K562 (cell line): ENCODE data around the gene TERB2. TPM values are rescaled to one million over a fixed set of nuclear protein-coding genes. Genes with fewer than 3 reads are reported as not detected.
"Not testable (repeated sequence)": the region's sequence is repeated elsewhere in the genome, so short reads cannot be mapped to it uniquely, and the experiment has no call there.

Source experiments
- ATAC-seq: fragments of 200-7000 bp; cut with Tn5 transposase; 3 replicates; pipeline ENCODE4 v1.9.1; 2020; ENCODE audit warnings: moderate library complexity
- BruUV-seq: library from RNA; stranded (reverse); fragments of 400-500 nt; replicated peaks from 2 replicates; lab custom pipeline; 2021; lab: Mats Ljungman, UMichigan
- CTCF ChIA-PET: fragments of 300-600 bp; formaldehyde crosslinking; extraction: SDS; loops from one replicate; lab custom pipeline; 2021; ENCODE audit warnings: low intra/inter-chr PET ratio; lab: Yijun Ruan, JAX
- POLR2A ChIA-PET: fragments of 300-600, 350-650 bp; sonication (Branson Sonifier 250); formaldehyde crosslinking; extraction: SDS; loops from one replicate; lab custom pipeline; 2021; ENCODE audit warnings: antibody characterized with exemption, inconsistent platforms; lab: Yijun Ruan, JAX
- DNase-seq, 4 experiments: peaks; one replicate each; pipeline versions ENCODE4 v3.0.0 to v3.0.0-alpha.2; 2011 to 2018; ENCODE audit warnings: low spot score in 3 of 4, mixed read lengths in 3 of 4; ENCODE audit errors: extremely low read depth in 1 of 4
- FAIRE-seq: peaks from 2 replicates; lab custom pipeline; 2011; peaks lifted over from hg19 to GRCh38; lab: Jason Lieb, UNC
- H2AFZ ChIP-seq: 2 replicates; pipeline ENCODE4 v1.6.0; 2011; ENCODE audit warnings: low read depth, low read length, control low read depth, inconsistent platforms
- H3K27ac ChIP-seq: fragments of 200-600 bp; 3 replicates; pipeline ENCODE4 v1.8.0; 2011; ENCODE audit warnings: low read depth, mild to moderate bottlenecking, control low read depth, inconsistent platforms, low read length, moderate library complexity, mixed read lengths; ENCODE audit errors: extremely low read depth
- H3K27me3 ChIP-seq, 2 experiments: fragments of 300-600 bp in 1 of 2; 2 replicates in 1 of 2; 3 replicates in 1 of 2; pipeline versions ENCODE4 v1.6.0 to v1.8.0; 2011; ENCODE audit warnings: inconsistent platforms in 2 of 2, low read length in 2 of 2, mild to moderate bottlenecking in 1 of 2, mixed read lengths in 1 of 2, moderate library complexity in 1 of 2; ENCODE audit not compliant: control insufficient read depth in 2 of 2, insufficient read depth in 2 of 2
- H3K36me3 ChIP-seq: fragments of 300-600 bp; 3 replicates; pipeline ENCODE4 v1.8.0; 2011; ENCODE audit warnings: mild to moderate bottlenecking, low read length, inconsistent platforms; ENCODE audit not compliant: control insufficient read depth, insufficient read depth
- H3K4me1 ChIP-seq, 2 experiments: fragments of 200-600 bp in 1 of 2; replicated peaks in 1 of 2; 2 replicates in 1 of 2; 3 replicates in 1 of 2; pipeline versions ENCODE4 v1.5.1 to v1.8.0; 2011; ENCODE audit warnings: inconsistent platforms in 2 of 2, low read length in 2 of 2, mild to moderate bottlenecking in 1 of 2, mixed read lengths in 1 of 2, moderate library complexity in 1 of 2; ENCODE audit not compliant: control insufficient read depth in 2 of 2, insufficient read depth in 2 of 2
- H3K4me2 ChIP-seq: 2 replicates; pipeline ENCODE4 v1.6.1; 2011; ENCODE audit warnings: low read length, control low read depth, inconsistent platforms, mixed read lengths; ENCODE audit not compliant: insufficient read depth
- H3K4me3 ChIP-seq: fragments of 200-600 bp; sonication (generic), shearing (Covaris generic); 2 replicates; pipeline ENCODE4 v1.5.1; 2016; ENCODE audit warnings: control low read depth, inconsistent platforms
- H3K79me2 ChIP-seq: fragments of 200-600 bp; 3 replicates; pipeline ENCODE4 v1.8.0; 2011; ENCODE audit warnings: low read length, inconsistent platforms; ENCODE audit not compliant: control insufficient read depth, insufficient read depth
- H3K9ac ChIP-seq, 2 experiments: 2 replicates each; pipeline versions ENCODE4 v1.6.0 to v1.6.1; 2011; ENCODE audit warnings: low read depth in 2 of 2, low read length in 2 of 2, control low read depth in 1 of 2, inconsistent platforms in 1 of 2, mild to moderate bottlenecking in 1 of 2, mixed read lengths in 1 of 2; ENCODE audit not compliant: insufficient read depth in 1 of 2
- H3K9me1 ChIP-seq: one replicate; pipeline ENCODE4 v1.6.0; 2011; ENCODE audit warnings: inconsistent platforms, mild to moderate bottlenecking, low read length, moderate library complexity; ENCODE audit not compliant: control insufficient read depth, insufficient read depth
- H3K9me3 ChIP-seq: replicated peaks from 2 replicates; pipeline ENCODE4 v1.5.1; 2011; ENCODE audit warnings: low read depth, low read length, inconsistent platforms; ENCODE audit not compliant: control insufficient read depth, insufficient read depth
- H4K20me1 ChIP-seq: replicated peaks from 2 replicates; pipeline ENCODE4 v1.6.1; 2011; ENCODE audit warnings: low read length, inconsistent platforms, mixed read lengths; ENCODE audit not compliant: control insufficient read depth, insufficient read depth
- WGBS: fragments of 100-300 bp; shearing (Covaris generic); methylation state at CpG from one replicate; pipeline ENCODE4 v1.1.6; 2016; ENCODE audit warnings: low coverage, mixed read lengths; ENCODE audit not compliant: insufficient coverage; ENCODE audit errors: missing lambda C conversion rate; 5-methylcytosine and 5-hydroxymethylcytosine counted together
- in situ Hi-C: fragments of 300-500 bp; cut with MboI; formaldehyde crosslinking; loops from 4 replicates; pipeline ENCODE4 v1.15.0; 2018; ENCODE audit warnings: inconsistent platforms, mixed read lengths
- intact Hi-C: fragments of 100-400 bp; cut with micrococcal nuclease; formaldehyde crosslinking; loops from 2 replicates; pipeline ENCODE4 v1.14.2; 2022
- polyA plus RNA-seq, 8 experiments: library from polyadenylated mRNA; depleted of rRNA in 4 of 8; stranded (reverse) in 5 of 8; unstranded in 3 of 8; fragments of >200 nt; fragmentation: Nextera tagmentation in 2 of 8; fragmentation: Illumina TruSeq in 1 of 8; extraction: Ambion mirVana in 2 of 8; extraction: Trizol in 1 of 8; gene quantifications; 2 replicates each; pipeline versions ENCODE4 v1.2.1 to v1.2.3, GENCODE V29; 2011 to 2014; ENCODE audit warnings: inconsistent platforms in 1 of 8, missing spikeins in 1 of 8
- total RNA-seq, 7 experiments: library from RNA; depleted of rRNA in 6 of 7; stranded (reverse); fragments of >200 nt in 6 of 7; fragmentation: Illumina TruSeq in 2 of 7; extraction: Trizol in 2 of 7; gene quantifications; 2 replicates each; pipeline versions ENCODE4 v1.2.1 to v1.2.3, GENCODE V29; 2011 to 2021; ENCODE audit warnings: low replicate concordance in 1 of 7
- TF ChIP-seq, protein P1 (sequence below): fragments of 450-650 bp; formaldehyde crosslinking; IDR thresholded peaks from 2 replicates; pipeline ENCODE4 v1.4.0; 2022; ENCODE audit warnings: missing genetic modification characterization

Gene TERB2
- total and polyA plus RNA-seq, 9 of the 15 experiments (the other 6 are each of a cell fraction or from before 2014, with no cell fraction given) = not detected

DNA sequence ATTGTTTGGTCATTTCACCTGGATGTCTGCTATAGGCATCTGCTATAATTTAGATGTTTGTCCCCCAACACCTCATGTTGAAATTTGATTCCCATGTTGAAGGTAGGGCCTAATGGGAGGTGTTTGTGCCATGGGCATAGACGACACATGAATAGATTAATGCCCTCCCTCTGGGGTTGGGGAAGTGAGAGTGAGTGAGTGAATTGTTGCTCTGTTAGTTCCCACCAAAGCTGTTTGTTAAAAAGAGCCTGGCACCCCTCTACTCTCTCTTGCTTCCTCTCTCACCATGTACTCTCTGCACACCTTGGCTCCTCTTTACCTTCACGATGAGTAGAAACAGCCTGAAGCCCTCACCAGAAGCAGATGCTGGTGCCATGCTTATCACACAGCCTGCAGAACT, 42.6 kb downstream of the TERB2 start:
- Histone ChIP-seq H3K9ac (no peak overlapping the region), H3K4me2 (no peak overlapping the region)
- in situ Hi-C loops = no loop called here
- intact Hi-C loops = no loop called here
- WGBS = 8% methylated on average over 2 of the region's 2 CpGs
- TF ChIP-seq, protein P1, sequence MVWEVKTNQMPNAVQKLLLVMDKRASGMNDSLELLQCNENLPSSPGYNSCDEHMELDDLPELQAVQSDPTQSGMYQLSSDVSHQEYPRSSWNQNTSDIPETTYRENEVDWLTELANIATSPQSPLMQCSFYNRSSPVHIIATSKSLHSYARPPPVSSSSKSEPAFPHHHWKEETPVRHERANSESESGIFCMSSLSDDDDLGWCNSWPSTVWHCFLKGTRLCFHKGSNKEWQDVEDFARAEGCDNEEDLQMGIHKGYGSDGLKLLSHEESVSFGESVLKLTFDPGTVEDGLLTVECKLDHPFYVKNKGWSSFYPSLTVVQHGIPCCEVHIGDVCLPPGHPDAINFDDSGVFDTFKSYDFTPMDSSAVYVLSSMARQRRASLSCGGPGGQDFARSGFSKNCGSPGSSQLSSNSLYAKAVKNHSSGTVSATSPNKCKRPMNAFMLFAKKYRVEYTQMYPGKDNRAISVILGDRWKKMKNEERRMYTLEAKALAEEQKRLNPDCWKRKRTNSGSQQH (CRISPR knock-in tag) = no peak
- TF ChIP-seq, all 486 proteins: peak for 0
- POLR2A ChIA-PET = no interaction called here
- Histone ChIP-seq H3K27ac (no peak overlapping the region), H3K4me3 (no peak overlapping the region), H3K36me3 (no peaks in the 10 kb centered on the region), H3K4me1 (no peaks in the 10 kb centered on the region), H3K79me2 (no peaks in the 10 kb centered on the region), H4K20me1 (no peaks in the 10 kb centered on the region), H3K9me1 (no peaks in the 10 kb centered on the region), H3K9me3 (no peaks in the 10 kb centered on the region), H2AFZ (peak overlapping the region; percentile 24; the same call in 1 of the 2 replicates), H3K27me3 (no peaks in the 10 kb centered on the region)
- FAIRE-seq (no peak), ATAC-seq (no peak), DNase-seq (no peak)
- CTCF ChIA-PET = no interaction called here
- no TSS peak for BruUV-seq

DNA sequence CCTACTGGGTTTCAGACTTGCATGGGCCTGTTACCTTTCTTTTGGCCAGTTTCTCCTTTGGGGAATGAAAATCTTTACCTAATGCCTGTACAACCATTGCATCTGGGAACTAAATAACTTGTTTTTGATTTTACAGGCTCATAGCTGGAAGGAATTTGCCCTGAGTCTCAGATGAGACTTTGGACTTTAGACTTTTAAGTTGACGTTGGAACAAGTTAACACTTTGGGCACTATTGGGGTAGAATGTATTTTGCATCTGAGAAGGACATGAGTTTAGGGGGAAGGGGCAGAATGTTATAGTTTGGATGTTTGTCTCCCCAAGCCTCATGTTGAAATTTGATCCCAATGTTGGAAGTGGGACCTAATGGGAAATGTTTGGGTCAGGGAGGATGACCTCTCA, 44.7 kb downstream of the TERB2 start:
- DNase-seq, H3K27ac ChIP-seq, H3K4me2 ChIP-seq, H3K4me3 ChIP-seq, in situ Hi-C loops, H3K36me3 ChIP-seq, H3K4me1 ChIP-seq, intact Hi-C loops, H3K9ac ChIP-seq, BruUV-seq, ATAC-seq, CTCF ChIA-PET, H2AFZ ChIP-seq, H3K9me1 ChIP-seq, POLR2A ChIA-PET, FAIRE-seq, H3K9me3 ChIP-seq, H3K27me3 ChIP-seq, H3K79me2 ChIP-seq, H4K20me1 ChIP-seq: not testable (repeated sequence)
- WGBS = 0% methylated on average over 1 of the region's 1 CpG

DNA sequence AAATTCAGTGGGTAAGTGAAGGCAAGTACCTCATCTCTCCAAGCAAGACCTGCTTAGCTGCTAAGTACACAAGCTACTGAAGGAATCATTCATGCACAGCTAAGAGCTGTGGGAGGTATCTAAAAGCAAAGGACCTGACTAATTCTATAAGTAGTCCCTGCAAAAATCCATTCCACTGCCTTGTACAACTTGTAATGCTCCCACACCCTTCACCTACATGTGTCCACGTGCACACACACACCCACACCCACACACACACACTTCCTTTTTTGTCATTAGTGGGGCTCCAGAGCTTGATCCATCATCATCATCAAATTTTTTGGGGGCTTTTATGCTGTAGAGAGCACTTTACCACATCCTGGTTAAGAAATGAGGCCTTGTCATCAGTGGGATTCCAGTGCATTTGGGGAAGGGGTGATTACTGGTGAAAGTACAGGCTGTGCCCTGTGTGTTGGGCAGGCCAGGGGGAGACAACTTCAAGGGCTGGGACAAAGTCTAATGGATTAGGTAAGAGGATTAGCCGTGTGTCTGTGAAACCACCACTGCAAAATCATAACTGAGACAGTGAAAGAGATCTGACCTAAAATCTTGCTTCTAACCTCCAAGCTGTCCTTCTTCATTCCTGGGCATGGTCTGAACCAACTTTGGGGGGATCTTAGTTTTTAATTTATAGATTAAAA, 47.4 kb downstream of the TERB2 start:
- CTCF ChIA-PET, H4K20me1 ChIP-seq: not testable (repeated sequence)

More for the DNA sequence above, 47.4 kb downstream of the TERB2 start:
- BruUV-seq, H3K9me1 ChIP-seq, H3K4me3 ChIP-seq, H2AFZ ChIP-seq, H3K9me3 ChIP-seq, intact Hi-C loops, DNase-seq, H3K9ac ChIP-seq, FAIRE-seq, ATAC-seq, in situ Hi-C loops, H3K27ac ChIP-seq, H3K4me2 ChIP-seq, H3K36me3 ChIP-seq, H3K27me3 ChIP-seq, H3K79me2 ChIP-seq, H3K4me1 ChIP-seq: not testable (repeated sequence)
- WGBS = 0% methylated on average over 2 of the region's 2 CpGs
- POLR2A ChIA-PET = interaction anchor here (1.7 kb wide), 1 partner anchor 13 kb away, joined by 4 read pairs; no protein-coding TSS in a partner anchor
